K562 (cell line): ENCODE data around the gene KDM2A. TPM values are rescaled to one million over a fixed set of nuclear protein-coding genes. Genes with fewer than 3 reads are reported as not detected.

Experiments
- ATAC-seq: fragments of 200-7000 bp; cut with Tn5 transposase; 3 replicates; pipeline ENCODE4 v1.9.1; 2020; ENCODE audit warnings: moderate library complexity
- BruUV-seq: library from RNA; stranded (reverse); fragments of 400-500 nt; replicated peaks from 2 replicates; lab custom pipeline; 2021; lab: Mats Ljungman, UMichigan
- CTCF ChIA-PET: fragments of 300-600 bp; formaldehyde crosslinking; extraction: SDS; loops from one replicate; lab custom pipeline; 2021; ENCODE audit warnings: low intra/inter-chr PET ratio; lab: Yijun Ruan, JAX
- POLR2A ChIA-PET: fragments of 300-600, 350-650 bp; sonication (Branson Sonifier 250); formaldehyde crosslinking; extraction: SDS; loops from one replicate; lab custom pipeline; 2021; ENCODE audit warnings: antibody characterized with exemption, inconsistent platforms; lab: Yijun Ruan, JAX
- DNase-seq, 4 experiments: peaks; one replicate each; pipeline versions ENCODE4 v3.0.0 to v3.0.0-alpha.2; 2011 to 2018; ENCODE audit warnings: low spot score in 3 of 4, mixed read lengths in 3 of 4; ENCODE audit errors: extremely low read depth in 1 of 4
- FAIRE-seq: peaks from 2 replicates; lab custom pipeline; 2011; peaks lifted over from hg19 to GRCh38; lab: Jason Lieb, UNC
- H2AFZ ChIP-seq: 2 replicates; pipeline ENCODE4 v1.6.0; 2011; ENCODE audit warnings: low read depth, low read length, control low read depth, inconsistent platforms
- H3K27ac ChIP-seq: fragments of 200-600 bp; 3 replicates; pipeline ENCODE4 v1.8.0; 2011; ENCODE audit warnings: low read depth, mild to moderate bottlenecking, control low read depth, inconsistent platforms, low read length, moderate library complexity, mixed read lengths; ENCODE audit errors: extremely low read depth
- H3K27me3 ChIP-seq, 2 experiments: fragments of 300-600 bp in 1 of 2; 2 replicates in 1 of 2; 3 replicates in 1 of 2; pipeline versions ENCODE4 v1.6.0 to v1.8.0; 2011; ENCODE audit warnings: inconsistent platforms in 2 of 2, low read length in 2 of 2, mild to moderate bottlenecking in 1 of 2, mixed read lengths in 1 of 2, moderate library complexity in 1 of 2; ENCODE audit not compliant: control insufficient read depth in 2 of 2, insufficient read depth in 2 of 2
- H3K36me3 ChIP-seq: fragments of 300-600 bp; 3 replicates; pipeline ENCODE4 v1.8.0; 2011; ENCODE audit warnings: mild to moderate bottlenecking, low read length, inconsistent platforms; ENCODE audit not compliant: control insufficient read depth, insufficient read depth
- H3K4me1 ChIP-seq, 2 experiments: fragments of 200-600 bp in 1 of 2; replicated peaks in 1 of 2; 2 replicates in 1 of 2; 3 replicates in 1 of 2; pipeline versions ENCODE4 v1.5.1 to v1.8.0; 2011; ENCODE audit warnings: inconsistent platforms in 2 of 2, low read length in 2 of 2, mild to moderate bottlenecking in 1 of 2, mixed read lengths in 1 of 2, moderate library complexity in 1 of 2; ENCODE audit not compliant: control insufficient read depth in 2 of 2, insufficient read depth in 2 of 2
- H3K4me2 ChIP-seq: 2 replicates; pipeline ENCODE4 v1.6.1; 2011; ENCODE audit warnings: low read length, control low read depth, inconsistent platforms, mixed read lengths; ENCODE audit not compliant: insufficient read depth
- H3K4me3 ChIP-seq: fragments of 200-600 bp; sonication (generic), shearing (Covaris generic); 2 replicates; pipeline ENCODE4 v1.5.1; 2016; ENCODE audit warnings: control low read depth, inconsistent platforms
- H3K79me2 ChIP-seq: fragments of 200-600 bp; 3 replicates; pipeline ENCODE4 v1.8.0; 2011; ENCODE audit warnings: low read length, inconsistent platforms; ENCODE audit not compliant: control insufficient read depth, insufficient read depth
- H3K9ac ChIP-seq, 2 experiments: 2 replicates each; pipeline versions ENCODE4 v1.6.0 to v1.6.1; 2011; ENCODE audit warnings: low read depth in 2 of 2, low read length in 2 of 2, control low read depth in 1 of 2, inconsistent platforms in 1 of 2, mild to moderate bottlenecking in 1 of 2, mixed read lengths in 1 of 2; ENCODE audit not compliant: insufficient read depth in 1 of 2
- H3K9me1 ChIP-seq: one replicate; pipeline ENCODE4 v1.6.0; 2011; ENCODE audit warnings: inconsistent platforms, mild to moderate bottlenecking, low read length, moderate library complexity; ENCODE audit not compliant: control insufficient read depth, insufficient read depth
- H3K9me3 ChIP-seq: replicated peaks from 2 replicates; pipeline ENCODE4 v1.5.1; 2011; ENCODE audit warnings: low read depth, low read length, inconsistent platforms; ENCODE audit not compliant: control insufficient read depth, insufficient read depth
- H4K20me1 ChIP-seq: replicated peaks from 2 replicates; pipeline ENCODE4 v1.6.1; 2011; ENCODE audit warnings: low read length, inconsistent platforms, mixed read lengths; ENCODE audit not compliant: control insufficient read depth, insufficient read depth
- BRD9 ChIP-seq: fragments of 450-650 bp; IDR thresholded peaks from 2 replicates; pipeline ENCODE4 v1.6.1; 2018; ENCODE audit warnings: low read depth; ENCODE audit not compliant: partially characterized antibody
- EWSR1 ChIP-seq: fragments of 450-650 bp; IDR thresholded peaks from 2 replicates; pipeline ENCODE4 v1.6.1; 2018; ENCODE audit warnings: borderline replicate concordance, mild to moderate bottlenecking, low read depth, moderate library complexity; ENCODE audit not compliant: partially characterized antibody
- HDAC8 ChIP-seq: fragments of 450-650 bp; IDR thresholded peaks from 2 replicates; pipeline ENCODE4 v1.6.1; 2016; ENCODE audit warnings: mild to moderate bottlenecking, missing genetic modification characterization, moderate library complexity, missing compliant biosample characterization
- KDM1A ChIP-seq, 2 experiments: fragments of 450-650 bp; IDR thresholded peaks; 2 replicates each; pipeline ENCODE4 v1.6.1; 2016; ENCODE audit warnings: mild to moderate bottlenecking in 2 of 2
- MEF2D ChIP-seq: conservative IDR thresholded peaks from 2 replicates; pipeline ENCODE4 v1.6.1; 2016; ENCODE audit warnings: low read depth, missing genetic modification characterization, missing compliant biosample characterization
- MIER1 ChIP-seq: fragments of 450-650 bp; IDR thresholded peaks from 2 replicates; pipeline ENCODE4 v1.6.1; 2016; ENCODE audit warnings: antibody characterized with exemption, mild to moderate bottlenecking, low read depth
- TOE1 ChIP-seq, 2 experiments: fragments of 450-650 bp in 1 of 2; sonication (generic) in 1 of 2; formaldehyde crosslinking in 1 of 2; IDR thresholded peaks; 2 replicates each; pipeline versions ENCODE4 v1.7.1 to v1.8.0; 2016 to 2022; ENCODE audit warnings: borderline replicate concordance in 2 of 2, mild to moderate bottlenecking in 2 of 2, antibody characterized with exemption in 1 of 2, inconsistent platforms in 1 of 2, low read depth in 1 of 2, missing genetic modification reagents in 1 of 2, moderate library complexity in 1 of 2
- WHSC1 ChIP-seq: IDR thresholded peaks from one replicate; pipeline ENCODE4 v1.6.1; 2012; ENCODE audit warnings: low read length, control low read depth, inconsistent platforms
- ZNF518B ChIP-seq: fragments of 250-450 bp; sonication (Bioruptor Pico); IDR thresholded peaks from 2 replicates; pipeline ENCODE4 v1.5.0; 2021; ENCODE audit warnings: mild to moderate bottlenecking, moderate library complexity
- WGBS: fragments of 100-300 bp; shearing (Covaris generic); methylation state at CpG from one replicate; pipeline ENCODE4 v1.1.6; 2016; ENCODE audit warnings: low coverage, mixed read lengths; ENCODE audit not compliant: insufficient coverage; ENCODE audit errors: missing lambda C conversion rate; 5-methylcytosine and 5-hydroxymethylcytosine counted together
- in situ Hi-C: fragments of 300-500 bp; cut with MboI; formaldehyde crosslinking; loops from 4 replicates; pipeline ENCODE4 v1.15.0; 2018; ENCODE audit warnings: inconsistent platforms, mixed read lengths
- intact Hi-C: fragments of 100-400 bp; cut with micrococcal nuclease; formaldehyde crosslinking; loops from 2 replicates; pipeline ENCODE4 v1.14.2; 2022
- polyA plus RNA-seq, 8 experiments: library from polyadenylated mRNA; depleted of rRNA in 4 of 8; stranded (reverse) in 5 of 8; unstranded in 3 of 8; fragments of >200 nt; fragmentation: Nextera tagmentation in 2 of 8; fragmentation: Illumina TruSeq in 1 of 8; extraction: Ambion mirVana in 2 of 8; extraction: Trizol in 1 of 8; gene quantifications; 2 replicates each; pipeline versions ENCODE4 v1.2.1 to v1.2.3, GENCODE V29; 2011 to 2014; ENCODE audit warnings: inconsistent platforms in 1 of 8, missing spikeins in 1 of 8
- total RNA-seq, 7 experiments: library from RNA; depleted of rRNA in 6 of 7; stranded (reverse); fragments of >200 nt in 6 of 7; fragmentation: Illumina TruSeq in 2 of 7; extraction: Trizol in 2 of 7; gene quantifications; 2 replicates each; pipeline versions ENCODE4 v1.2.1 to v1.2.3, GENCODE V29; 2011 to 2021; ENCODE audit warnings: low replicate concordance in 1 of 7
- TF ChIP-seq, protein P1 (sequence below): fragments of 250-450 bp; sonication (Bioruptor Pico); IDR thresholded peaks from 2 replicates; pipeline ENCODE4 v1.8.0; 2021; ENCODE audit warnings: mild to moderate bottlenecking, moderate library complexity

The KDM2A gene
- total and polyA plus RNA-seq, 9 of the 15 experiments (the other 6 are each of a cell fraction or from before 2014, with no cell fraction given) = 5.0 to 39.3 (median 21.3) TPM

DNA sequence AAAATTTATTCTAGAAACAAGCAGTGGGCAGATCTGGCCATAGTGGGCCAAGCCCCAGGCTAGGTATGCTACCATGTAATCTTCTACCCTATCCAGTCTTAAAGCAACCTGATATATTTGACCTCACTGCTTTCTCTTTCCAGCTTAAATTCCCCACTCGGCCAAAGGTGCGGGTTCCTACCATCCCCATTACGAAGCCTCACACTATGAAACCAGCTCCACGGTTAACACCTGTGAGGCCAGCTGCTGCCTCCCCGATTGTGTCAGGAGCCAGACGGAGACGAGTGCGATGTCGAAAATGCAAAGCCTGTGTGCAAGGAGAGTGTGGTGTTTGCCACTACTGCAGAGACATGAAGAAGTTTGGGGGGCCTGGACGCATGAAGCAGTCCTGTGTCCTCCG lies 126.0 kb downstream of the KDM2A start:
- no peaks in the 10 kb centered on the region for H3K9me3 ChIP-seq
- POLR2A ChIA-PET = interaction anchor here (0.8 kb wide), 1 partner anchor 9 kb away, joined by 3 read pairs; no protein-coding TSS in a partner anchor
- WGBS = 96% methylated on average over 8 of the region's 11 CpGs
- intact Hi-C loops (no loop called here), in situ Hi-C loops (no loop called here)
- peaks cover 2 to 7% of the 10 kb centered on the region in 2 experiments; a peak in 4 of 5 replicates for H3K4me1 ChIP-seq
- H3K79me2 ChIP-seq = peaks cover 57% of the 10 kb centered on the region
- H3K9me1 ChIP-seq = no peaks in the 10 kb centered on the region
- no peak overlapping the region for H3K27ac ChIP-seq
- no peak overlapping the region for H3K4me3 ChIP-seq
- H3K9ac ChIP-seq = peak overlapping the region in 1 of 2 experiments; percentile 31; a peak in 1 of 4 replicates
- H3K36me3 ChIP-seq = peaks cover 79% of the 10 kb centered on the region
- H4K20me1 ChIP-seq = peaks cover 7% of the 10 kb centered on the region
- ATAC-seq (no peak), FAIRE-seq (no peak), DNase-seq (no peak)
- no peaks in the 10 kb centered on the region for H3K27me3 ChIP-seq
- H2AFZ ChIP-seq = no peak overlapping the region
- no peak overlapping the region for H3K4me2 ChIP-seq
- TF ChIP-seq MEF2D (tag) = no peak
- TF ChIP-seq, protein P1, sequence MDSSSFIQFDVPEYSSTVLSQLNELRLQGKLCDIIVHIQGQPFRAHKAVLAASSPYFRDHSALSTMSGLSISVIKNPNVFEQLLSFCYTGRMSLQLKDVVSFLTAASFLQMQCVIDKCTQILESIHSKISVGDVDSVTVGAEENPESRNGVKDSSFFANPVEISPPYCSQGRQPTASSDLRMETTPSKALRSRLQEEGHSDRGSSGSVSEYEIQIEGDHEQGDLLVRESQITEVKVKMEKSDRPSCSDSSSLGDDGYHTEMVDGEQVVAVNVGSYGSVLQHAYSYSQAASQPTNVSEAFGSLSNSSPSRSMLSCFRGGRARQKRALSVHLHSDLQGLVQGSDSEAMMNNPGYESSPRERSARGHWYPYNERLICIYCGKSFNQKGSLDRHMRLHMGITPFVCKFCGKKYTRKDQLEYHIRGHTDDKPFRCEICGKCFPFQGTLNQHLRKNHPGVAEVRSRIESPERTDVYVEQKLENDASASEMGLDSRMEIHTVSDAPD (CRISPR knock-in tag) = no peak
- no peak for TF ChIP-seq HDAC8 (tag)
- no peak for TF ChIP-seq ZNF518B
- TF ChIP-seq MIER1 = no peak
- TF ChIP-seq WHSC1 = no peak
- no peak for TF ChIP-seq KDM1A (IDR thresholded peaks at IDR 0.05)
- TF ChIP-seq EWSR1 = no peak
- TF ChIP-seq TOE1 (IDR thresholded peaks at IDR 0.05; ENCODE audit: borderline replicate concordance) = no peak
- no peak for TF ChIP-seq TOE1 (CRISPR knock-in tag; IDR thresholded peaks at IDR 0.05; ENCODE audit: borderline replicate concordance, low read depth)
- no peak for TF ChIP-seq BRD9
- CTCF ChIA-PET = no interaction called here
- no TSS peak for BruUV-seq
